ENCODE measurements around the gene RINL. TPM values are rescaled to one million over a fixed set of nuclear protein-coding genes. Genes with fewer than 3 reads are reported as not detected.

Gene RINL
- total and polyA plus RNA-seq, 2 of the 4 experiments (the other 2 are of a cell fraction): 0.72 to 1.9 TPM

GRCh38 chr19:38905620-38906019, 27.5 kb upstream of the RINL start:
- H3K4me2 ChIP-seq (ENCODE audit: low read depth, low read length): no peak overlapping the region
- no peak overlapping the region for H2AK5ac ChIP-seq (ENCODE audit: low read depth, low read length)
- H3K18ac ChIP-seq (ENCODE audit: low read depth, low read length): no peak overlapping the region
- H2BK20ac ChIP-seq (ENCODE audit: low read depth, low read length): no peak overlapping the region
- no peak overlapping the region for H3K4ac ChIP-seq (ENCODE audit: low read depth, low read length)
- DNase-seq (no peak), ATAC-seq (ENCODE audit: low read depth) (no peak)
- H3K9me3 ChIP-seq (ENCODE audit: control insufficient read depth, insufficient read depth, low read length): no peaks in the 10 kb centered on the region; the same call in 1 of the 2 replicates
- no peak overlapping the region for H3K56ac ChIP-seq (ENCODE audit: extremely low read depth, insufficient read depth, low read length)
- H2BK120ac ChIP-seq (ENCODE audit: low read depth, low read length): no peak overlapping the region
- H4K20me1 ChIP-seq (ENCODE audit: insufficient read depth, low read length): no peaks in the 10 kb centered on the region; the same call in 1 of the 2 replicates
- no peak overlapping the region for H4K8ac ChIP-seq (ENCODE audit: low read depth in 2 of 2, low read length in 2 of 2)
- no peak overlapping the region for H4K91ac ChIP-seq (ENCODE audit: insufficient read depth, low read depth, low read length)
- no peak overlapping the region for H2AK9ac ChIP-seq (replicated peaks; ENCODE audit: low read depth, low read length, poor library complexity)
- CTCF ChIA-PET: interaction anchor here (0.5 kb wide), 1 partner anchor 161 kb away, joined by 3 read pairs; no protein-coding TSS in a partner anchor
- peaks cover 25% of the 10 kb centered on the region for H3K36me3 ChIP-seq (ENCODE audit: control insufficient read depth, insufficient read depth, low read length)
- in situ Hi-C loops (cut with MboI; ENCODE audit: low sequenced_read_pairs) (loop anchor here (25.0 kb wide), 1 partner anchor 168 kb away; the partner anchor contains the start of gene CAPN12), dilution Hi-C loops (cut with HindIII; ENCODE audit: low sequenced_read_pairs, unreplicated experiment) (no loop called here), intact Hi-C loops (cut with micrococcal nuclease) (no loop called here)
- no CpG with 5 or more reads among the region's 4 CpGs for WGBS, 2 experiments (ENCODE audit: extremely low coverage in 2 of 2, insufficient read length in 1 of 2)
- H3K79me1 ChIP-seq (ENCODE audit: low read depth in 1 of 2, low read length in 2 of 2): peaks cover 5 to 20% of the 10 kb centered on the region in 2 experiments; a peak in 3 of 4 replicates
- no peaks in the 10 kb centered on the region for H3K27me3 ChIP-seq (ENCODE audit: control insufficient read depth, insufficient read depth, low read length)
- no peak overlapping the region for H2AFZ ChIP-seq (replicated peaks; ENCODE audit: low read length, poor library complexity)
- no peaks in the 10 kb centered on the region; the same call in 1 of the 2 replicates for H3K9me1 ChIP-seq (ENCODE audit: insufficient read depth, low read length)
- POLR2A ChIA-PET (ENCODE audit: unreplicated experiment): no interaction called here
- TF ChIP-seq ELK1 (IDR thresholded peaks at IDR 0.05; ENCODE audit: borderline replicate concordance, low read depth, low read length) (no peak), CEBPB (IDR thresholded peaks at IDR 0.05; ENCODE audit: low read depth, low read length) (no peak), BHLHE40 (IDR thresholded peaks at IDR 0.05; ENCODE audit: low read depth, low read length) (no peak), CTCF (conservative IDR thresholded peaks at IDR 0.05; ENCODE audit: low read depth, low read length) (no peak), FOS (IDR thresholded peaks at IDR 0.05; ENCODE audit: low read depth, low read length) (no peak), SMC3 (IDR thresholded peaks at IDR 0.05; ENCODE audit: low read depth, low read length) (no peak), RCOR1 (IDR thresholded peaks at IDR 0.05; ENCODE audit: insufficient replicate concordance, low read length) (no peak), NFE2L2 (IDR thresholded peaks at IDR 0.05; ENCODE audit: low read depth, low read length) (no peak), CHD1 (IDR thresholded peaks at IDR 0.05; ENCODE audit: low read depth, low read length) (no peak), MAZ (IDR thresholded peaks at IDR 0.05; ENCODE audit: borderline replicate concordance, low read depth, low read length) (no peak), RAD21 (IDR thresholded peaks at IDR 0.05; ENCODE audit: low read length) (no peak), MXI1 (IDR thresholded peaks at IDR 0.05; ENCODE audit: borderline replicate concordance, low read depth, low read length) (no peak), MAFK (IDR thresholded peaks at IDR 0.05; ENCODE audit: low read depth, low read length) (no peak), RFX5 (IDR thresholded peaks at IDR 0.05; ENCODE audit: low read depth, low read length) (no peak)
- H2BK5ac ChIP-seq (ENCODE audit: low read depth, low read length, poor library complexity, severe bottlenecking): no peak overlapping the region
- no TSS peak for BruUV-seq (replicated peaks)
- no peak overlapping the region for H3K9ac ChIP-seq (ENCODE audit: low read depth, low read length)
- no peaks in the 10 kb centered on the region for H3K4me1 ChIP-seq (ENCODE audit: control insufficient read depth, insufficient read depth, low read length)
- no peak overlapping the region for H3K23ac ChIP-seq (ENCODE audit: low read depth, low read length)
- no peak overlapping the region for H3K4me3 ChIP-seq (ENCODE audit: insufficient read depth, low read depth, low read length)
- H3K27ac ChIP-seq (ENCODE audit: insufficient read depth, low read length): no peak overlapping the region
- H3K14ac ChIP-seq (replicated peaks; ENCODE audit: low read depth, low read length): no peak overlapping the region
- no peak overlapping the region for H2BK15ac ChIP-seq (ENCODE audit: low read depth, low read length)
- no peak overlapping the region for H4K5ac ChIP-seq (ENCODE audit: low read depth, low read length)
